AG10803 (cell line): ENCODE measurements around the gene EML2.

Source experiments
- DNase-seq: peaks from one replicate; pipeline ENCODE4 v3.0.0; 2010; ENCODE audit warnings: low read depth
- H3K4me3 ChIP-seq: 2 replicates; pipeline ENCODE4 v1.5.1; 2011; ENCODE audit warnings: mild to moderate bottlenecking, low read length, control low read depth
- TF ChIP-seq, protein P1 (sequence below): conservative IDR thresholded peaks from 2 replicates; pipeline ENCODE4 v1.5.1; 2011; ENCODE audit warnings: mild to moderate bottlenecking, low read length, control low read depth, inconsistent platforms

EML2 gene

DNA sequence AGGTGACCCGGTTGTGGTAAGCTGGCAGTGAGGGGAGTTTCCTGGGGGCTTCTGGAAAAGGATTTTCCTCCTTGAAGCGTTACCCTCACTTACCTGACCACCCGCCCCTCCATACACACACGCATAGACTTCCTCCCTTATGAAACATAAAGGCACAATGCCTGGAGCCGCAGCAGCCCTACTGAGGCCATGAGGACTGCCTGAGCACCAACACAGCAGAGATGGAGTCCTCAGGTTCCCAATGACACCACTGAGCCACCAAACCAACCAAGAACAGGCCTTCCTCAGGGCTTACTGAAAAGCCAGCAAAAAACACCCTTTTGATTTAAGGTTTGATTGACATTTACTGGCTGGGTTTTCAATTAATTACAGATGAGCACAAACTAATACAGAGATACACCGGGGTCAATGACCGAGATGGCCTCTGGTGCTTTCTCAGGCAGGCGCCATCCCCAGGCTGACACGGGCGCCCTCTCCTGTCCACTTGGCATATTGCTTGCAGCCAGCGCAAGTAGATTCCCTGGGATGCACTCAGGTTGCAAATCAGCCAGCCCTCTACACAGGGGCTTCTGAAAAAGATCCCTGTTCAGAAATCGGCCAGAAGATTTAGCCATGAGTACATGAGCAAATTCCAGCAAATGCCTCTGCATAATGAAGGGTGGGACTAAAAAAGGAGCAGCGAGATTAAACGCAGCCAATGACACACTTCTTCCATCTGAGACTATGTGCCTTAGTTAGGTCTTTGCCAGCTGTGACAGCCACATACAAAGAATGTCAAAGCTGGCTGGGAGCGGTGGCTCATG lies 69.4 kb downstream of the EML2 start:
- peak; percentile 47 for DNase-seq
- TF ChIP-seq, protein P1, sequence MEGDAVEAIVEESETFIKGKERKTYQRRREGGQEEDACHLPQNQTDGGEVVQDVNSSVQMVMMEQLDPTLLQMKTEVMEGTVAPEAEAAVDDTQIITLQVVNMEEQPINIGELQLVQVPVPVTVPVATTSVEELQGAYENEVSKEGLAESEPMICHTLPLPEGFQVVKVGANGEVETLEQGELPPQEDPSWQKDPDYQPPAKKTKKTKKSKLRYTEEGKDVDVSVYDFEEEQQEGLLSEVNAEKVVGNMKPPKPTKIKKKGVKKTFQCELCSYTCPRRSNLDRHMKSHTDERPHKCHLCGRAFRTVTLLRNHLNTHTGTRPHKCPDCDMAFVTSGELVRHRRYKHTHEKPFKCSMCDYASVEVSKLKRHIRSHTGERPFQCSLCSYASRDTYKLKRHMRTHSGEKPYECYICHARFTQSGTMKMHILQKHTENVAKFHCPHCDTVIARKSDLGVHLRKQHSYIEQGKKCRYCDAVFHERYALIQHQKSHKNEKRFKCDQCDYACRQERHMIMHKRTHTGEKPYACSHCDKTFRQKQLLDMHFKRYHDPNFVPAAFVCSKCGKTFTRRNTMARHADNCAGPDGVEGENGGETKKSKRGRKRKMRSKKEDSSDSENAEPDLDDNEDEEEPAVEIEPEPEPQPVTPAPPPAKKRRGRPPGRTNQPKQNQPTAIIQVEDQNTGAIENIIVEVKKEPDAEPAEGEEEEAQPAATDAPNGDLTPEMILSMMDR, result peak; percentile 80
- no peak overlapping the region for H3K4me3 ChIP-seq

DNA sequence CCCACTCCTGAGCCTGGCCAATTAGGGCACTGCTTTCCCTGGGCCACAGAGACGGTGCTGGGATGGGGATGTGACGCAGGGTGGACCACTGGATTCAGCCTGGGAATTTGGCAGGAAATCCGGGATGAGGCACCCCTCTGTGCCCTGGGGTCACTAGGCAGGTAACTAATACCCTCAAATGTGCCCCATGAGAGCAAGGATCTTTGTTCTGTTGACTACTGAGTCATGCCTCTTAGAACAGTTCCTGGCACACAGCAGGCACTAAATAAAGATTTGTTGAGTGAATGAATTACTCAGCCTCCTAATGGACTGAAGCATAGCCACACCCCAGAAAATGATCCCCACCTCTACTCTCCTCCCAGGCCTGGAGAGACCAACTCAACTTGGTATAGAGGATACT lies 70.5 kb downstream of the EML2 start:
- TF ChIP-seq, protein P1, result no peak
- DNase-seq, result peak; percentile 53
- no peak overlapping the region for H3K4me3 ChIP-seq

DNA sequence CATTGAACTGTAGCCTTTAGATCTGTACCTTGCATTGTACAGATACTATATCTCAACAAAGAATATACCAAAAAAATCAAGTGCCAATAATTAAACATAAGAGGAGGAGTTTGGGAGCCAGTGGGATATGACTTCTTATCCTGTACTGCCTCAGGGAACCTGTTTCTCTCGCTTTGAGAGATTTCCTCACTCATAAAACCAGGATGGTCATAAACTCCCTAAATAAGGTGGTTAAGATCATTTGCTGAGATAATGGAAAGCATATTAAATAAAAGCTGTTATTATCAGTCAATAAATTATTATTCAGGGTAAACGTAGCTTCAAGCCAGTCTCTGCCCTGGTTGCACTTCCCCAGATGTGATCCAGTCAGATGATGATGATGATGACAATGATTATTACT lies 71.6 kb downstream of the EML2 start:
- TF ChIP-seq, protein P1, result no peak
- DNase-seq, result no peak
- no peak overlapping the region for H3K4me3 ChIP-seq

DNA sequence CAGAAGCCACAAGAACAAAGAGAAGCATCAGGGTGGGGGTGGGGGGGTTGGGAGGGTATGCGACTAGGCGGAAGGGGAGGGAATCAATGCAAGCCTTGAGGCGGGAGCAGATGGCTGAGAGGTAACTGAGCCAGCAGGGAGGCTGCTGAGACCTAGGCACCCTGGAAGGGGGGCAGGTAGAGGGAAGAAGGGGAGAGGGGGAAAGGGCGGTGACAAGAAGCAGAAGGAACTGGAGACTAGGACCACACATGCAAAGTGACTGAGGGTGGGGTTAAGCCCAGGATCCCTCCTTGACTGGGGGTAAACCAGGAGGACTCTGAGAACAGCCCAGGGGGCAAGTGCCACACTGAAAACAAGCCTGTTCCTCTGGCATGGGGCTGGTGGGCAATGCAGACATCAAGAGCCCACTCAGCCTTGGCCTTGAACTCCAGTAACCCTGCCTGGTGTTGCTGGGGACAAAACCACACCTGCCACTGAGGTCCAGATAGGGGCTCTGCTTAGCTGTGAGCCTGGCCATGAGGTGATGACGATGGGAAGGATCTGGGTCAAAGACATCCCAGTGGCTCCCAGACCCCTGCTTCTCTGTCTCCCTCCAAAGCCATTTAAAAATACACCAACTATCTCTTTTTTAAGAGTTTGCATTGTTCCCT lies 74.9 kb downstream of the EML2 start:
- no peak overlapping the region for H3K4me3 ChIP-seq
- no peak for DNase-seq
- TF ChIP-seq, protein P1, result no peak

DNA sequence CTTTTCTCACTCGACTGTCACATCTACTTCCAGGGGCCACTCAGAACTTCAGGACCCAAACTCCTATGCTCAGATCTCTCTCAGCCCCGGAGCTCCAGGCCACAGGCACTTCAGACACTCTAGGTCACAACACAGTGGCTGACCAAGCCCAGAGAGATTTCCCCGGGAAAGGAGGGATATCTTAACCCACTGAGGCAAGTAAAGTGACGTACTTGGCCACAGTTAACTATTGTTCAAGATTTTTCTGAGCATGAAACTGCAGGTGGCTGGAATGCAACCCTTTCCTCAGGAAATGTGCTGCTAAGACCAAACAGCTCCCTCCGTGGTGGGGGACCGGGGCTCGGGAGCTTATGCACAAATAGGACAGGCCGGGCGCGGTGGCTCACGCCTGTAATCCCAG lies 78.5 kb downstream of the EML2 start:
- DNase-seq, result no peak
- H3K4me3 ChIP-seq, result no peak overlapping the region
- TF ChIP-seq, protein P1, result no peak

DNA sequence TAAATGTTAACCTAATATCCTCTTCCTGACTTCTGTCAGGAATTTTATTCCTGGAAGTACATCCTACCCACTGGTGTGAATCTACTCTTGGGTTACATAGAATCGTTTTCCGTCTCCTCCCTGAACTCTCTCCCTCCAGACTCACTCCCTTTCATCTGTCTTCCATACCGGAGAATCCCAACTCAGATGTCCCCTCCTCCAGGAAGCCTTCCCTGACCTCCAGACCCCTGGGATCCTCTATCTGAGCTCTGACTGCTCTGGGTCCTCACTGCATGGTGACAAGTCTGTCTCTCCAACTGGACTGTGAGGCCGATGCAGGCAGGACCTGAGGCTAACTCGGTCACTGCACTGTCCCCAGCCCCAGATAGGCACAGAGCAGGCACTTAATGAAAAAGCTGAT lies 79.2 kb downstream of the EML2 start:
- H3K4me3 ChIP-seq, result no peak overlapping the region
- no peak for DNase-seq
- TF ChIP-seq, protein P1, result no peak
